HCT116 (cell line): ENCODE results near the gene KANSL1. TPM values are rescaled to one million over a fixed set of nuclear protein-coding genes. Genes with fewer than 3 reads are reported as not detected.

ENCODE experiments used
- ATAC-seq: fragments of 200-7000 bp; cut with Tn5 transposase; 2 replicates; pipeline ENCODE4 v1.9.1; 2020; ENCODE audit warnings: mild to moderate bottlenecking, moderate library complexity
- BruUV-seq: library from RNA; stranded (reverse); fragments of 400-500 nt; replicated peaks from 2 replicates; lab custom pipeline; 2021; lab: Mats Ljungman, UMichigan
- CTCF ChIA-PET: fragments of 300-600 bp; sonication (Branson Sonifier 250); formaldehyde crosslinking; loops from one replicate; lab custom pipeline; 2021; ENCODE audit warnings: antibody characterized with exemption; lab: Charles Lee
- POLR2A ChIA-PET: fragments of 300-600, 350-600 bp; sonication (Branson Sonifier 250); formaldehyde crosslinking; loops from one replicate; lab custom pipeline; 2021; ENCODE audit warnings: antibody characterized with exemption; lab: Charles Lee
- RAD21 ChIA-PET, 2 experiments: fragments of 300-600 bp; sonication (Branson Sonifier 250); formaldehyde crosslinking; loops; one replicate each; lab custom pipeline; 2023; ENCODE audit warnings: low total read pairs in 2 of 2; ENCODE audit not compliant: uncharacterized antibody in 2 of 2, unreplicated experiment in 2 of 2, low non-redundant PET in 1 of 2; lab: Charles Lee
- DNase-seq: peaks from one replicate; pipeline ENCODE4 v3.0.0-alpha.2; 2010; ENCODE audit warnings: low read depth, low spot score
- H2AFZ ChIP-seq: fragments of 200-600 bp; shearing (Covaris generic), sonication (generic); 2 replicates; pipeline ENCODE4 v1.6.1; 2017; ENCODE audit warnings: low read depth, mixed run types, mixed read lengths, antibody characterized with exemption, low read length; ENCODE audit not compliant: poor library complexity, severe bottlenecking
- H3K27ac ChIP-seq: 2 replicates; pipeline ENCODE4 v1.5.1; 2012; ENCODE audit warnings: low read depth, low read length
- H3K27me3 ChIP-seq: fragments of 200-600 bp; sonication (generic); 2 replicates; pipeline ENCODE4 v1.6.1; 2016; ENCODE audit warnings: mixed run types, low read length, mixed read lengths; ENCODE audit not compliant: insufficient read depth
- H3K36me3 ChIP-seq, 2 experiments: fragments of 200-500 bp in 1 of 2; fragments of 200-600 bp in 1 of 2; sonication (Bioruptor generic) in 1 of 2; sonication (generic) in 1 of 2; 2 replicates each; pipeline versions ENCODE4 v1.5.1 to v1.6.1; 2014 to 2016; ENCODE audit warnings: low read length in 2 of 2, inconsistent platforms in 1 of 2, mixed read lengths in 1 of 2, mixed run types in 1 of 2; ENCODE audit not compliant: insufficient read depth in 2 of 2, control insufficient read depth in 1 of 2
- H3K4me1 ChIP-seq, 2 experiments: fragments of 200-600 bp in 1 of 2; sonication (generic) in 1 of 2; 2 replicates each; pipeline versions ENCODE4 v1.5.1 to v1.6.1; 2012 to 2017; ENCODE audit warnings: low read length in 2 of 2, inconsistent platforms in 1 of 2, mild to moderate bottlenecking in 1 of 2, mixed read lengths in 1 of 2, mixed run types in 1 of 2, moderate library complexity in 1 of 2; ENCODE audit not compliant: insufficient read depth in 2 of 2, control insufficient read depth in 1 of 2
- H3K4me2 ChIP-seq: fragments of 200-600 bp; sonication (generic); 2 replicates; pipeline ENCODE4 v1.6.1; 2017; ENCODE audit warnings: mixed run types, low read length, mixed read lengths
- H3K4me3 ChIP-seq, 2 experiments: fragments of 200-600 bp in 1 of 2; sonication (generic) in 1 of 2; replicated peaks in 1 of 2; 2 replicates each; pipeline ENCODE4 v1.5.1; 2011 to 2016; ENCODE audit warnings: low read length in 2 of 2, control low read depth in 1 of 2, low read depth in 1 of 2, mild to moderate bottlenecking in 1 of 2, mixed read lengths in 1 of 2, mixed run types in 1 of 2
- H3K79me2 ChIP-seq: fragments of 200-600 bp; sonication (generic); 2 replicates; pipeline ENCODE4 v1.6.1; 2017; ENCODE audit warnings: mild to moderate bottlenecking, mixed run types, low read length, moderate library complexity, mixed read lengths; ENCODE audit not compliant: insufficient read depth
- H3K9ac ChIP-seq: fragments of 200-600 bp; sonication (generic); 2 replicates; pipeline ENCODE4 v1.6.1; 2016; ENCODE audit warnings: low read length, mixed read lengths
- H3K9me2 ChIP-seq: fragments of 200-600 bp; sonication (generic), shearing (Covaris generic); 2 replicates; pipeline ENCODE4 v1.6.1; 2017; ENCODE audit warnings: mixed run types, mild to moderate bottlenecking, moderate library complexity; ENCODE audit not compliant: insufficient read depth
- H3K9me3 ChIP-seq, 2 experiments: fragments of 200-500 bp in 1 of 2; fragments of 200-600 bp in 1 of 2; sonication (Bioruptor generic) in 1 of 2; sonication (generic) in 1 of 2; 2 replicates each; pipeline ENCODE4 v1.6.1; 2014 to 2017; ENCODE audit warnings: low read length in 2 of 2, mixed read lengths in 2 of 2, inconsistent platforms in 1 of 2, low read depth in 1 of 2, mild to moderate bottlenecking in 1 of 2, mixed run types in 1 of 2, moderate library complexity in 1 of 2; ENCODE audit not compliant: control insufficient read depth in 1 of 2, insufficient read depth in 1 of 2
- H4K20me1 ChIP-seq: fragments of 200-600 bp; sonication (generic), shearing (Covaris generic); 2 replicates; pipeline ENCODE4 v1.6.1; 2017; ENCODE audit warnings: mixed run types, mild to moderate bottlenecking, moderate library complexity; ENCODE audit not compliant: insufficient read depth
- CBX3 ChIP-seq: IDR thresholded peaks from 2 replicates; pipeline ENCODE4 v1.6.1; 2012; ENCODE audit warnings: low read depth
- CEBPB ChIP-seq: IDR thresholded peaks from 2 replicates; pipeline ENCODE4 v1.6.1; 2012; ENCODE audit warnings: low read depth
- ELF1 ChIP-seq: IDR thresholded peaks from 2 replicates; pipeline ENCODE4 v1.6.1; 2012; ENCODE audit warnings: low read depth, borderline replicate concordance
- EZH2 ChIP-seq: fragments of 200-600 bp; sonication (generic); IDR thresholded peaks from 2 replicates; pipeline ENCODE4 v1.6.1; 2017; ENCODE audit warnings: antibody characterized with exemption, mixed run types
- JUND ChIP-seq: IDR thresholded peaks from 2 replicates; pipeline ENCODE4 v1.6.1; 2012
- RAD21 ChIP-seq: IDR thresholded peaks from 2 replicates; pipeline ENCODE4 v1.6.1; 2012; ENCODE audit warnings: low read depth, mild to moderate bottlenecking
- SP1 ChIP-seq: IDR thresholded peaks from 2 replicates; pipeline ENCODE4 v1.6.1; 2012; ENCODE audit warnings: low read depth
- TCF7L2 ChIP-seq: IDR thresholded peaks from 2 replicates; pipeline ENCODE4 v1.7.0; 2011; ENCODE audit warnings: borderline replicate concordance, inconsistent platforms; ENCODE audit not compliant: insufficient read depth, insufficient read length; ENCODE audit errors: extremely low read depth
- YY1 ChIP-seq: IDR thresholded peaks from 2 replicates; pipeline ENCODE4 v1.6.1; 2011; ENCODE audit warnings: low read length, low read depth, moderate library complexity, mild to moderate bottlenecking; ENCODE audit not compliant: insufficient replicate concordance; ENCODE audit errors: extremely low read depth
- ZFX ChIP-seq: fragments of 450-650 bp; IDR thresholded peaks from 2 replicates; pipeline ENCODE4 v1.6.1; 2017
- intact Hi-C: fragments of 100-400 bp; cut with micrococcal nuclease; formaldehyde crosslinking; loops from 2 replicates; pipeline ENCODE4 v1.10.0; 2022
- total RNA-seq: library from RNA; stranded (reverse); gene quantifications from one replicate; pipeline ENCODE4 v1.2.1, GENCODE V29; 2021; ENCODE audit not compliant: unreplicated experiment
- TF ChIP-seq, protein P1 (sequence below): IDR thresholded peaks from 2 replicates; pipeline ENCODE4 v1.6.1; 2011; ENCODE audit warnings: mild to moderate bottlenecking, low read length, moderate library complexity; ENCODE audit not compliant: insufficient replicate concordance; ENCODE audit errors: extremely low read depth
- TF ChIP-seq, protein P2 (sequence below): IDR thresholded peaks from 2 replicates; pipeline ENCODE4 v1.6.1; 2012; ENCODE audit warnings: low read depth
- TF ChIP-seq, protein P3 (sequence below): IDR thresholded peaks from 2 replicates; pipeline ENCODE4 v1.6.1; 2012
- TF ChIP-seq, protein P4 (sequence below), 3 experiments: fragments of 200-600 bp in 1 of 3; sonication (generic) in 1 of 3; IDR thresholded peaks in 2 of 3; conservative IDR thresholded peaks in 1 of 3; 2 replicates each; pipeline ENCODE4 v1.5.1; 2012 to 2017; ENCODE audit warnings: low read depth in 2 of 3, low read length in 2 of 3, antibody characterized with exemption in 1 of 3, borderline replicate concordance in 1 of 3, control low read depth in 1 of 3, mild to moderate bottlenecking in 1 of 3, mixed read lengths in 1 of 3, mixed run types in 1 of 3, moderate library complexity in 1 of 3; ENCODE audit not compliant: insufficient read depth in 1 of 3
- TF ChIP-seq, protein P5 (sequence below): IDR thresholded peaks from 2 replicates; pipeline ENCODE4 v1.6.1; 2012

KANSL1 gene
- total RNA-seq, 1 experiment from 2014 or later, result 77.5 TPM

DNA sequence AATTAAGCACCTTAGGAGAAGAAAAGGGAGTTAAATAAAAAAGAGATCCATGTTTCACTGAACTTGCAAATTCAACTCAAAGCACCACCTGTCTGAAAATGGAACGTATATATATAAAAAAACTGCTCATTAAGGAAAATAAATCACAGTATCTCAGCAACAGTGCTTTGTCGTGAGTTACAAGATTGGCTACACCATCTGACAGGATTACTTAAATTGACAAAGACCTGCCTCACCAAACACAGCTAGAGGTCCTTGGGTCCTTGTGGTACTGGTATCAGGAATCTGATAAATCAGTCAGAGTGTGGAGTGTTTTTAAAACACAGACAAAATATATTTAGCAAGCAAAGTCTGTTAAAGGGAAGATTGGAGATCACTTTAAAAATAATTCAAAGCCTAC lies 63.9 kb downstream of the KANSL1 start:
- ATAC-seq (no peak), DNase-seq (no peak)
- Histone ChIP-seq H2AFZ (no peak overlapping the region), H3K27me3 (no peaks in the 10 kb centered on the region), H4K20me1 (peaks cover 62% of the 10 kb centered on the region; the same call in 1 of the 2 replicates), H3K4me1 (no peaks in the 10 kb centered on the region), H3K4me3 (no peak overlapping the region), H3K9me3 (no peaks in the 10 kb centered on the region), H3K4me2 (no peak overlapping the region), H3K9ac (no peak overlapping the region), H3K79me2 (peaks cover 98% of the 10 kb centered on the region), H3K27ac (no peak overlapping the region), H3K9me2 (no peaks in the 10 kb centered on the region), H3K36me3 (no peaks in the 10 kb centered on the region)
- BruUV-seq, result no TSS peak
- RAD21 ChIA-PET, result no interaction called here
- TF ChIP-seq, protein P1, sequence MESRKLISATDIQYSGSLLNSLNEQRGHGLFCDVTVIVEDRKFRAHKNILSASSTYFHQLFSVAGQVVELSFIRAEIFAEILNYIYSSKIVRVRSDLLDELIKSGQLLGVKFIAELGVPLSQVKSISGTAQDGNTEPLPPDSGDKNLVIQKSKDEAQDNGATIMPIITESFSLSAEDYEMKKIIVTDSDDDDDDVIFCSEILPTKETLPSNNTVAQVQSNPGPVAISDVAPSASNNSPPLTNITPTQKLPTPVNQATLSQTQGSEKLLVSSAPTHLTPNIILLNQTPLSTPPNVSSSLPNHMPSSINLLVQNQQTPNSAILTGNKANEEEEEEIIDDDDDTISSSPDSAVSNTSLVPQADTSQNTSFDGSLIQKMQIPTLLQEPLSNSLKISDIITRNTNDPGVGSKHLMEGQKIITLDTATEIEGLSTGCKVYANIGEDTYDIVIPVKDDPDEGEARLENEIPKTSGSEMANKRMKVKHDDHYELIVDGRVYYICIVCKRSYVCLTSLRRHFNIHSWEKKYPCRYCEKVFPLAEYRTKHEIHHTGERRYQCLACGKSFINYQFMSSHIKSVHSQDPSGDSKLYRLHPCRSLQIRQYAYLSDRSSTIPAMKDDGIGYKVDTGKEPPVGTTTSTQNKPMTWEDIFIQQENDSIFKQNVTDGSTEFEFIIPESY, result no peak
- TF ChIP-seq TCF7L2 (no peak), ZFX (no peak), EZH2 (no peak), CEBPB (no peak), YY1 (no peak), RAD21 (no peak), JUND (no peak), CBX3 (no peak), SP1 (no peak), ELF1 (no peak)
- TF ChIP-seq, protein P2, sequence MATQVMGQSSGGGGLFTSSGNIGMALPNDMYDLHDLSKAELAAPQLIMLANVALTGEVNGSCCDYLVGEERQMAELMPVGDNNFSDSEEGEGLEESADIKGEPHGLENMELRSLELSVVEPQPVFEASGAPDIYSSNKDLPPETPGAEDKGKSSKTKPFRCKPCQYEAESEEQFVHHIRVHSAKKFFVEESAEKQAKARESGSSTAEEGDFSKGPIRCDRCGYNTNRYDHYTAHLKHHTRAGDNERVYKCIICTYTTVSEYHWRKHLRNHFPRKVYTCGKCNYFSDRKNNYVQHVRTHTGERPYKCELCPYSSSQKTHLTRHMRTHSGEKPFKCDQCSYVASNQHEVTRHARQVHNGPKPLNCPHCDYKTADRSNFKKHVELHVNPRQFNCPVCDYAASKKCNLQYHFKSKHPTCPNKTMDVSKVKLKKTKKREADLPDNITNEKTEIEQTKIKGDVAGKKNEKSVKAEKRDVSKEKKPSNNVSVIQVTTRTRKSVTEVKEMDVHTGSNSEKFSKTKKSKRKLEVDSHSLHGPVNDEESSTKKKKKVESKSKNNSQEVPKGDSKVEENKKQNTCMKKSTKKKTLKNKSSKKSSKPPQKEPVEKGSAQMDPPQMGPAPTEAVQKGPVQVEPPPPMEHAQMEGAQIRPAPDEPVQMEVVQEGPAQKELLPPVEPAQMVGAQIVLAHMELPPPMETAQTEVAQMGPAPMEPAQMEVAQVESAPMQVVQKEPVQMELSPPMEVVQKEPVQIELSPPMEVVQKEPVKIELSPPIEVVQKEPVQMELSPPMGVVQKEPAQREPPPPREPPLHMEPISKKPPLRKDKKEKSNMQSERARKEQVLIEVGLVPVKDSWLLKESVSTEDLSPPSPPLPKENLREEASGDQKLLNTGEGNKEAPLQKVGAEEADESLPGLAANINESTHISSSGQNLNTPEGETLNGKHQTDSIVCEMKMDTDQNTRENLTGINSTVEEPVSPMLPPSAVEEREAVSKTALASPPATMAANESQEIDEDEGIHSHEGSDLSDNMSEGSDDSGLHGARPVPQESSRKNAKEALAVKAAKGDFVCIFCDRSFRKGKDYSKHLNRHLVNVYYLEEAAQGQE, result no peak
- TF ChIP-seq, protein P3, sequence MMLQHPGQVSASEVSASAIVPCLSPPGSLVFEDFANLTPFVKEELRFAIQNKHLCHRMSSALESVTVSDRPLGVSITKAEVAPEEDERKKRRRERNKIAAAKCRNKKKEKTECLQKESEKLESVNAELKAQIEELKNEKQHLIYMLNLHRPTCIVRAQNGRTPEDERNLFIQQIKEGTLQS, result no peak
- TF ChIP-seq, protein P4, sequence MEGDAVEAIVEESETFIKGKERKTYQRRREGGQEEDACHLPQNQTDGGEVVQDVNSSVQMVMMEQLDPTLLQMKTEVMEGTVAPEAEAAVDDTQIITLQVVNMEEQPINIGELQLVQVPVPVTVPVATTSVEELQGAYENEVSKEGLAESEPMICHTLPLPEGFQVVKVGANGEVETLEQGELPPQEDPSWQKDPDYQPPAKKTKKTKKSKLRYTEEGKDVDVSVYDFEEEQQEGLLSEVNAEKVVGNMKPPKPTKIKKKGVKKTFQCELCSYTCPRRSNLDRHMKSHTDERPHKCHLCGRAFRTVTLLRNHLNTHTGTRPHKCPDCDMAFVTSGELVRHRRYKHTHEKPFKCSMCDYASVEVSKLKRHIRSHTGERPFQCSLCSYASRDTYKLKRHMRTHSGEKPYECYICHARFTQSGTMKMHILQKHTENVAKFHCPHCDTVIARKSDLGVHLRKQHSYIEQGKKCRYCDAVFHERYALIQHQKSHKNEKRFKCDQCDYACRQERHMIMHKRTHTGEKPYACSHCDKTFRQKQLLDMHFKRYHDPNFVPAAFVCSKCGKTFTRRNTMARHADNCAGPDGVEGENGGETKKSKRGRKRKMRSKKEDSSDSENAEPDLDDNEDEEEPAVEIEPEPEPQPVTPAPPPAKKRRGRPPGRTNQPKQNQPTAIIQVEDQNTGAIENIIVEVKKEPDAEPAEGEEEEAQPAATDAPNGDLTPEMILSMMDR (IDR thresholded peaks at IDR 0.05 in 2 of 3, conservative IDR thresholded peaks at IDR 0.05 in 1 of 3; ENCODE audit: borderline replicate concordance in 1 of 3, insufficient read depth in 1 of 3, low read depth in 2 of 3, low read length in 2 of 3), result no peak
- TF ChIP-seq, protein P5, sequence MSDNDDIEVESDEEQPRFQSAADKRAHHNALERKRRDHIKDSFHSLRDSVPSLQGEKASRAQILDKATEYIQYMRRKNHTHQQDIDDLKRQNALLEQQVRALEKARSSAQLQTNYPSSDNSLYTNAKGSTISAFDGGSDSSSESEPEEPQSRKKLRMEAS, result no peak
- CTCF ChIA-PET, result no interaction called here
- intact Hi-C loops, result no loop called here
- POLR2A ChIA-PET, result no interaction called here
